RPMI7951 (cell line): ENCODE results near the gene TMOD3. TPM values are rescaled to one million over a fixed set of nuclear protein-coding genes. Genes with fewer than 3 reads are reported as not detected.

Experiments
- DNase-seq: peaks from one replicate; pipeline ENCODE4 v3.0.0-alpha.2; 2012; ENCODE audit warnings: low read depth
- total RNA-seq: library from RNA; depleted of rRNA; stranded (reverse); fragments of >200 nt; shearing (Covaris generic); gene quantifications from 2 replicates; pipeline ENCODE4 v1.2.3, GENCODE V29; 2014

Gene TMOD3
- total RNA-seq, 1 experiment from 2014 or later = 63.9 TPM

- DNase-seq = peak; percentile 17
Observed at GRCh38 chr15:51828621-51829375, 655 bp upstream of the TMOD3 start.

- peak; percentile 60 for DNase-seq
Observed at GRCh38 chr15:51830276-51830806, 888 bp downstream of the TMOD3 start.

GRCh38 chr15:51833772-51834171 lies 4.3 kb downstream of the TMOD3 start:
- no peak for DNase-seq

- DNase-seq = no peak
Observed at GRCh38 chr15:51837792-51838251, 8.4 kb downstream of the TMOD3 start.

- no peak for DNase-seq
Observed at GRCh38 chr15:51838270-51838669, 8.8 kb downstream of the TMOD3 start.

- no peak for DNase-seq
Observed at GRCh38 chr15:51840692-51841091, 11.2 kb downstream of the TMOD3 start.

- no peak for DNase-seq
Observed at GRCh38 chr15:51841406-51842040, 12.1 kb downstream of the TMOD3 start.

GRCh38 chr15:51842265-51842664 lies 12.8 kb downstream of the TMOD3 start:
- no peak for DNase-seq

- DNase-seq = peak; percentile 60
Observed at GRCh38 chr15:51842852-51843737, 13.6 kb downstream of the TMOD3 start.

- DNase-seq = no peak
Observed at GRCh38 chr15:51844747-51845426, 15.4 kb downstream of the TMOD3 start.

GRCh38 chr15:51846066-51846462 lies 16.6 kb downstream of the TMOD3 start:
- no peak for DNase-seq

- peak; percentile 62 for DNase-seq
Observed at GRCh38 chr15:51846463-51847230, 17.2 kb downstream of the TMOD3 start.

GRCh38 chr15:51848811-51849210 lies 19.4 kb downstream of the TMOD3 start:
- no peak for DNase-seq

GRCh38 chr15:51849860-51850259 lies 20.4 kb downstream of the TMOD3 start:
- DNase-seq = no peak

- DNase-seq = no peak
Observed at GRCh38 chr15:51853998-51854397, 24.5 kb downstream of the TMOD3 start.

- DNase-seq = no peak
Observed at GRCh38 chr15:51855612-51856011, 26.2 kb downstream of the TMOD3 start.

GRCh38 chr15:51856714-51857380 lies 27.4 kb downstream of the TMOD3 start:
- DNase-seq = no peak

- no peak for DNase-seq
Observed at GRCh38 chr15:51861557-51862359, 32.3 kb downstream of the TMOD3 start.

GRCh38 chr15:51863131-51863530 lies 33.7 kb downstream of the TMOD3 start:
- DNase-seq = no peak
